GM18520 (cell line): ENCODE results near the gene E2F6.

ENCODE experiments used
- ATAC-seq: cut with Tn5 transposase; IDR thresholded peaks from one replicate; pipeline ENCODE4 v1.9.1; 2021; ENCODE audit not compliant: unreplicated experiment

The E2F6 gene

GRCh38 chr2:11395389-11395788, 70.6 kb downstream of the E2F6 start:
- no peak for ATAC-seq
